Spinal cord (tissue), 10 donors: Measurements from ENCODE around the gene RFTN2. TPM values are rescaled to one million over a fixed set of nuclear protein-coding genes. Genes with fewer than 3 reads are reported as not detected.

Experiments
- DNase-seq, 6 donors: peaks; one replicate each; pipeline versions ENCODE4 v3.0.0 to v3.0.0-alpha.2; 2013 to 2015; ENCODE audit warnings: low spot score in 6 of 6, low read depth in 4 of 6
- H3K27ac ChIP-seq: one replicate; pipeline ENCODE4 v1.5.1; 2013; ENCODE audit warnings: low read depth, low read length, control low read depth
- H3K27me3 ChIP-seq: one replicate; pipeline ENCODE4 v1.6.1; 2013; ENCODE audit warnings: low read length; ENCODE audit not compliant: control insufficient read depth, insufficient read depth
- H3K36me3 ChIP-seq: one replicate; pipeline ENCODE4 v1.6.1; 2013; ENCODE audit warnings: low read length; ENCODE audit not compliant: control insufficient read depth, insufficient read depth
- H3K4me1 ChIP-seq: one replicate; pipeline ENCODE4 v1.6.1; 2013; ENCODE audit warnings: low read length; ENCODE audit not compliant: control insufficient read depth, insufficient read depth
- H3K4me3 ChIP-seq: one replicate; pipeline ENCODE4 v1.5.1; 2013; ENCODE audit warnings: low read depth, low read length, control low read depth
- H3K9me3 ChIP-seq: one replicate; pipeline ENCODE4 v1.6.1; 2013; ENCODE audit warnings: low read length; ENCODE audit not compliant: control insufficient read depth, insufficient read depth
- WGBS: methylation state at CpG from one replicate; pipeline ENCODE4 v1.1.5; 2013; ENCODE audit warnings: missing lambda C conversion rate; ENCODE audit not compliant: insufficient coverage; 5-methylcytosine and 5-hydroxymethylcytosine counted together
- polyA plus RNA-seq, 2 donors: library from polyadenylated mRNA; unstranded; fragments of 120-200 nt; gene quantifications; one replicate each; pipeline ENCODE4 v1.2.1, GENCODE V29; 2013; ENCODE audit not compliant: insufficient read length in 2 of 2
- total RNA-seq, 2 donors: library from RNA; depleted of rRNA in 1 of 2; stranded (reverse); fragments of 120-200 nt in 1 of 2; fragments of >200 nt in 1 of 2; gene quantifications; one replicate each; pipeline versions ENCODE4 v1.2.3 to v1.2.4, GENCODE V29; 2013 to 2014
- donor health status: healthy.

Gene RFTN2
- total and polyA plus RNA-seq, 4 donors: 72.2 to 81.9 (median 78.9) TPM

DNA sequence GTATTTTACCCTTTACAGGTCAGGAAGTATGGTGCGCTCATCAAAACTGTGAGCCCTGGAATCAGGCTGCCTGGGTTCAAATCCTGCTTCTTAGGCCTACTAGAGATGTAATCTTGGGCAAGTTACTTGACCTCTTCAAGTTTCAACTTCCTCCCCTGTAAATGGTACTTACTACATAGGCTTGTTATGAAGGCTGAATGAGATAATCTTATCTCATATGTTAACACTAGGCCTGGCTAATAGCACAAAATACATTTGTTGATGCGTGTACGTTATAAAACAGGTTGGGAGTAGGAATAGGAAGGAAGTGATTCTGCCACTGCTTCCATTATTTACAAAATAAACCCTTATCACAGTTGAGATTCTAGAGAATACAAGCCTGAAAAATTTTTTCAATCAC lies 1.7 kb upstream of the RFTN2 start:
- Histone ChIP-seq H3K4me3 (no peak overlapping the region), H3K27me3 (no peaks in the 10 kb centered on the region), H3K4me1 (peaks cover 3% of the 10 kb centered on the region), H3K36me3 (peaks cover 2% of the 10 kb centered on the region), H3K27ac (no peak overlapping the region), H3K9me3 (no peaks in the 10 kb centered on the region)
- no peak for DNase-seq
- no CpG with 5 or more reads among the region's 3 CpGs for WGBS

DNA sequence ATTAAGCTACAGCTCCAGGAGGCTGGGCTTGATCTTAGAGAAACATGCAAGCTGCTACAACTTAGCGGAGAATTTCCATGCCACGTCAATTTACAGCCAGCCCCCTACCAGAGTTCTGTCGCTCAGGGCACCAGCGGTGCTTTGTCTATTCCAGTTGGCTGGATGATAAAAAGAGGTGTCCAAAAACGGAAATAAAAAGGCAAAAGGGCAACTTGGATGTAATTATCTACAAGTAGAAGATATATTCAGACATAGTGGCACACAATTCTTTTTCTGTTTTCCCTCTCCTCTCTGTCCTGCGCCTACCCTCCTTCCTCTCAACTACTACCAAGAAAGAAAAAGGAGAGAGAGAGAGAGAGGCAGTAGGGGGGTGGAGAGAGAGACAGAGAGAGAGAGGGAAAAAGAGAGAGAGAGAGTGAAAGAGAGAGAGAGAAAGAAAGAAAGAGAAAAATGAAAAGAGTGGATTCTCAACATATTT lies 363 bp upstream of the RFTN2 start:
- H3K4me3 ChIP-seq: peak overlapping the region; percentile 75
- peak in 5 of 6 donors; percentile 46 to 85 (median 68) for DNase-seq
- H3K36me3 ChIP-seq: peaks cover 2% of the 10 kb centered on the region
- no peaks in the 10 kb centered on the region for H3K9me3 ChIP-seq
- H3K4me1 ChIP-seq: peaks cover 3% of the 10 kb centered on the region
- WGBS: no CpG with 5 or more reads among the region's 6 CpGs
- no peaks in the 10 kb centered on the region for H3K27me3 ChIP-seq
- H3K27ac ChIP-seq: peak overlapping the region; percentile 97

DNA sequence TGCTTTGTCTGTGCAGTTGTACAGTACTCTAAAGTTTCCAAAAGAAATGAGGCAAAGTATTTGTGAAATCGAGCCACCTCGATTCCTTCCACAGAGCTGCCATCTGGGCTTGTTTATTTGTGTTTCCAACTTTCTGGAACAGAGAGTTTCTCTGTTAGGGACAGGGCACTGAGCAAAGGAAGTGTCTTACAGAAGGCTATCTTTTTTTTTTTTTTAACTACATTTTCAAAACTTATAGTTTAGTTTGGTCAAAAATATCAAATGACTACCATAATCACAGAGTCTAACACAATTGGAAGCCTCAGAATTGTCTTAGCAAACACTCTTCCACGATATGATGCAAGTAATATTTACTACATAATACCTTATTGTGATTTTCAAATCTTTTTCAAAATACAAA lies 796 bp downstream of the RFTN2 start:
- 40% methylated on average over 2 of the region's 3 CpGs for WGBS

DNA sequence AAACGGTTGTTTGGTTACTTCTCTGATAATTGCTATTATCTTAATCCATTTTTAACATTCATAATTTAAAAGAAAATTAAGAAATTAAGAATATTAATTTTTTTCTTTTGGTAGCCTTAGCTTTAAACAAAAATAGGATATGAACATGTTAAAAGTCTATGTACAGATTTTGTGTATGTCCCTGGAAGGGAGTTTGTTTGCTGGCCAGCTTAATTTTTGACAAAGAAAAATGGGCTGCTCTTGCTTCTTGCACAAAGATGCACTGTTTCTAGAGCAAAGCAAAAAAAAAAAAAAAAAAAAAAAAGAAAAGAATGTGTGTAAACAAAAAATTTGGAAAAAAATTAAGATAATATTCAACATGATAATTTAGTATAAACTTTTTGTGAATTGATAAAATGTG lies 1.3 kb downstream of the RFTN2 start:
- H3K9me3 ChIP-seq: peaks cover 1% of the 10 kb centered on the region
- H3K36me3 ChIP-seq: peaks cover 2% of the 10 kb centered on the region
- H3K27me3 ChIP-seq: no peaks in the 10 kb centered on the region
- peak in 3 of 6 donors; percentile 6 to 36 (median 24) for DNase-seq
- peaks cover 3% of the 10 kb centered on the region for H3K4me1 ChIP-seq
- WGBS: no CpG with 5 or more reads among the region's 1 CpG
- peak overlapping the region; percentile 75 for H3K4me3 ChIP-seq
- H3K27ac ChIP-seq: peak overlapping the region; percentile 97

More for the DNA sequence above, 796 bp downstream of the RFTN2 start:
- H3K27ac ChIP-seq: peak overlapping the region; percentile 97
- H3K4me1 ChIP-seq: peaks cover 3% of the 10 kb centered on the region
- H3K27me3 ChIP-seq: no peaks in the 10 kb centered on the region
- H3K36me3 ChIP-seq: peaks cover 2% of the 10 kb centered on the region
- peak overlapping the region; percentile 75 for H3K4me3 ChIP-seq
- DNase-seq: peak in 5 of 6 donors; percentile 29 to 77 (median 43)
- H3K9me3 ChIP-seq: no peaks in the 10 kb centered on the region

DNA sequence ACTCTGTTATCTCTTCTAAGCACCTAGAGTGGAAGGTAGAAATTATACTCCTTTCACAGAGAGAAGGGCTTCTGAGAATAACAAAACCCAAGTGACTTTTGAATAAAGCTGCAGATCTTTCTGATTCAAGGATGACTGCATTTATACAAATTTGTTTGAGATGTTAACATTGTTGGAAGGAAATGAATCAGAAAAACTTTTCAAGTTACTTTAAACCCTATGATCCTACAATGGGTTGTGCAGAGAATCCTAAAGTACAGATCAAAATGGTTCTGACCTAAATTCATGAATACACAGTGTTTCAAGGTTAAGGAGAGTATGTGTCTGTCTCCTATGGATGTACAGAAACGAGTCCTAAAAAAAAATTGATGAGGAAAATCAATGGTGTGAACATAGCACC lies 1.8 kb downstream of the RFTN2 start:
- Histone ChIP-seq H3K9me3 (peaks cover 1% of the 10 kb centered on the region), H3K4me3 (peak overlapping the region; percentile 75), H3K36me3 (peaks cover 2% of the 10 kb centered on the region), H3K27me3 (no peaks in the 10 kb centered on the region), H3K4me1 (peaks cover 3% of the 10 kb centered on the region), H3K27ac (peak overlapping the region; percentile 97)
- no CpG with 5 or more reads among the region's 1 CpG for WGBS
- peak in 4 of 6 donors; percentile 4 to 25 (median 8) for DNase-seq

DNA sequence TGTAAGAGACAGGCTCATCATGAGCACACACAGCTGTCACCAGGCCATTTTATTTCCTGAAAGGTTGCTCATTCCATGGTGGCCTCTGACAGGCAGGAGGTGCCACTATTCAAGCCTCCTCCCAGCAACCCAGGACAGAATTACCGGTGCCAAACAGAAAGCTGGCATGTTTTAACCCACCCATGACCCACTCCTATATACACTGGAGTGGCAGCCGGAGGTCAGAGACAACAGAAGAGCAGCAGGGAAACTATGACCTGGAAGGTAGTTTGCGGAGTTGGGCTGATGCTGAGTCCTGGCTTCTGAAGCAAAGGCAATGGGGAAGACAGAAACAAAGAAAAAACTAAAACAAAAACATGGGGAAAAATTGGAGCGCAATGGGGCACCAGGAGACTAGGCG lies 2.3 kb downstream of the RFTN2 start:
- peaks cover 3% of the 10 kb centered on the region for H3K4me1 ChIP-seq
- H3K4me3 ChIP-seq: peak overlapping the region; percentile 75
- peak in 4 of 6 donors; percentile 4 to 40 (median 16) for DNase-seq
- peaks cover 7% of the 10 kb centered on the region for H3K36me3 ChIP-seq
- H3K27me3 ChIP-seq: no peaks in the 10 kb centered on the region
- WGBS: 39% methylated on average over 3 of the region's 5 CpGs
- H3K27ac ChIP-seq: peak overlapping the region; percentile 97
- peaks cover 3% of the 10 kb centered on the region for H3K9me3 ChIP-seq

DNA sequence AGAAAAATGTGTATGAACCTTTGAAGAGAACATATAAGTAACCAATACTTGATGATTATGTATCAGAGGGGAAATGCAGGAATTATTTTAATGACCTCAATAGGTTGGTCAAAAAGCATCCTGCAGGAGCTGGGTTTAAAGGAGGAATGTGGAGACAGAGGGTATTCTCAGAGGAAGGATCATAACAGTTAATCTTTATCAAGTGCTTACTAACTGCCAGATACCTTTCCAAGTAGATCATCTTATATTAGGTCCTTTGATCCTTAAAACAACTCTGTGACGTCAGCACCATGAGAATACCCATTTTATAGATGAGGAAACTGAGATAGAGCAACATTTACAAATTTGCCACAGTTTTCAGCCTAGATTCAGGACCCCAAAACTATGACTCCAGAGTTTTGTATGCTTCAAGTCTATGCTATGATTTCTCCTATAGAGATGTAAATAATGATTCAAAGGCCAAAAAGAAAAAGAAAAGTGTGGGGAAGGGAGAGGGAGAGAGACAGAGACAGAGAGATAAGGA lies 3.0 kb downstream of the RFTN2 start:
- H3K27me3 ChIP-seq: no peaks in the 10 kb centered on the region
- H3K9me3 ChIP-seq: peaks cover 7% of the 10 kb centered on the region
- peaks cover 3% of the 10 kb centered on the region for H3K4me1 ChIP-seq
- no CpG with 5 or more reads among the region's 1 CpG for WGBS
- peak overlapping the region; percentile 75 for H3K4me3 ChIP-seq
- peaks cover 12% of the 10 kb centered on the region for H3K36me3 ChIP-seq
- DNase-seq: no peak
- peak overlapping the region; percentile 97 for H3K27ac ChIP-seq

DNA sequence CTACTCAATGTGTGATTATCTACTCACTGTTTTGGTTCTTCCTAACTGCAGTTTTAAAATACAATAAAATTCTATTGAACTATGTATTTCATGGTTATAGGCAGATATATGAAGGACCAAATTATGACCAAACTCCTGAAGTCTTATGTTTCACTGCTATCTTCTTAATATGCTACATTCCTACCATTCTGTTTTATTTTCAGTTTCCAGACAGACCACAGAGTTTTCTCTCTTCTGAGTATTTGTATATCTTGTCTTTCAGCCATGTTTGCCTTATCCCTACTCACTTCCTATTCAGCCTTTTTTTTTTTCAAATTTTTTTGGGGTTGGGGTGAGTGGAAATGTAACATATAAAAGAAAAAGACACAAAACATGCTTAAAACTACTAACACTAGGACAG lies 6.3 kb downstream of the RFTN2 start:
- DNase-seq: no peak
- Histone ChIP-seq H3K4me1 (no peaks in the 10 kb centered on the region), H3K4me3 (no peak overlapping the region), H3K9me3 (peaks cover 23% of the 10 kb centered on the region), H3K27ac (no peak overlapping the region), H3K36me3 (peaks cover 17% of the 10 kb centered on the region), H3K27me3 (no peaks in the 10 kb centered on the region)

DNA sequence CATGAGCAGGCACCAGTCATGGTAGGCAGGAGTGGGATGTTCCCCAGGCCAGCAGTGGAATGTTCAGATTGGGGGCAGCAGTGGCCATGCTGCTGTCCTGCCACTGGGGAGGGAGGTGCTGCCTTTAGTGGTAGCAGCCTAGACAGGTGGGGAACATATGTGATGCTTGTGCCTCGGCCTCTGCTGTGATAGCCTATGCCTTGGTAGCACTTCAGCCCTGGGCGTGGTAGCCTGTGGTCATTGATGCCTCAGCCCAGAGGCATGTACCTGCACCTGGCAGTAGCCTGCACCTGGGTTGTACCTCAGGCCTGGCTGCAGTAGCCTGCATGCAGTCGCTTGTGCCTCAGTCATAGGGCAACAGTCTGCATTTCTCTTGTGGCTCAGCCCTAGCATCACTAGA lies 7.1 kb downstream of the RFTN2 start:
- 92% methylated on average over 3 of the region's 3 CpGs for WGBS
- peaks cover 23% of the 10 kb centered on the region for H3K9me3 ChIP-seq
- no peaks in the 10 kb centered on the region for H3K27me3 ChIP-seq
- no peak overlapping the region for H3K27ac ChIP-seq
- DNase-seq: no peak
- H3K4me1 ChIP-seq: no peaks in the 10 kb centered on the region
- no peak overlapping the region for H3K4me3 ChIP-seq
- H3K36me3 ChIP-seq: peaks cover 17% of the 10 kb centered on the region

DNA sequence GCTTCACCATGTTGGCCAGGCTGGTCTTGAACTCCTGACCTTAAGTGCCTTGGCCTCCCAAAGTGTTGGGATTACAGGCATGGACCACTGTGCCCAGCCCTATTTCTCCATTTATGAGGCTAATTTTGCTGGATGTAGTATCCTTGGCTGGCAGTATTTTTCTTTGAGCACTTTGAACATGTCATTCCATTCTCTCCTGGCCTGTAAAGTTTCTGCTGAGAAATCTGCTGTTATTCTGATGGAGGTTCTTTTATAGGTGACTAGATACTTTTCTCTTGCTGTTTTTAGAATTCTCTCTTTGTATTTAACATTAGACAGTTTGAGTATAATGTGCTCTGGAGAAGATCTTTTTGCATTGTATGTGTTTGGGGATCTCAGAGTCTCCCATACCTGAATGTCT lies 9.1 kb downstream of the RFTN2 start:
- H3K4me3 ChIP-seq: no peak overlapping the region
- DNase-seq: no peak
- no peaks in the 10 kb centered on the region for H3K4me1 ChIP-seq
- H3K36me3 ChIP-seq: peaks cover 15% of the 10 kb centered on the region
- H3K9me3 ChIP-seq: peaks cover 29% of the 10 kb centered on the region
- no peaks in the 10 kb centered on the region for H3K27me3 ChIP-seq
- no peak overlapping the region for H3K27ac ChIP-seq
